HepG2 (cell line): ENCODE results near the gene TMC8. TPM values are rescaled to one million over a fixed set of nuclear protein-coding genes. Genes with fewer than 3 reads are reported as not detected.

Source experiments
- BCL3 ChIP-seq: sonication (generic); formaldehyde crosslinking; IDR thresholded peaks from 2 replicates; pipeline ENCODE4 v1.5.1; 2020; ENCODE audit warnings: mild to moderate bottlenecking, missing genetic modification reagents, moderate library complexity
- DRAP1 ChIP-seq: IDR thresholded peaks from 2 replicates; pipeline ENCODE4 v1.6.1; 2016; ENCODE audit warnings: missing genetic modification reagents, missing compliant biosample characterization
- ELF3 ChIP-seq: IDR thresholded peaks from 2 replicates; pipeline ENCODE4 v1.6.1; 2016; ENCODE audit warnings: missing genetic modification reagents, missing compliant biosample characterization
- JARID2 ChIP-seq: sonication (generic); formaldehyde crosslinking; IDR thresholded peaks from 2 replicates; pipeline ENCODE4 v1.8.1; 2023; ENCODE audit warnings: missing genetic modification reagents, inconsistent platforms; ENCODE audit not compliant: insufficient replicate concordance
- KLF13 ChIP-seq: sonication (generic); formaldehyde crosslinking; IDR thresholded peaks from 2 replicates; pipeline ENCODE4 v1.4.0; 2020; ENCODE audit warnings: mild to moderate bottlenecking, missing genetic modification reagents
- MBD4 ChIP-seq: IDR thresholded peaks from 2 replicates; pipeline ENCODE4 v1.6.1; 2012; ENCODE audit warnings: low read length, inconsistent platforms, borderline replicate concordance
- PATZ1 ChIP-seq: sonication (generic); formaldehyde crosslinking; IDR thresholded peaks from 2 replicates; pipeline ENCODE4 v1.4.0; 2020; ENCODE audit warnings: missing genetic modification reagents
- RXRA ChIP-seq: sonication (generic); formaldehyde crosslinking; IDR thresholded peaks from 2 replicates; pipeline ENCODE4 v1.5.1; 2020; ENCODE audit warnings: missing genetic modification reagents
- SMAD3 ChIP-seq: sonication (generic); formaldehyde crosslinking; IDR thresholded peaks from 2 replicates; pipeline ENCODE4 v1.4.0; 2020; ENCODE audit warnings: missing genetic modification reagents
- SMAD9 ChIP-seq: sonication (generic); formaldehyde crosslinking; IDR thresholded peaks from 2 replicates; pipeline ENCODE4 v1.5.1; 2020; ENCODE audit warnings: mild to moderate bottlenecking, missing genetic modification reagents
- TEAD3 ChIP-seq: optimal IDR thresholded peaks from 2 replicates; pipeline ENCODE3; 2016; ENCODE audit warnings: borderline replicate concordance
- TFAP4 ChIP-seq: sonication (generic); IDR thresholded peaks from 2 replicates; pipeline ENCODE4 v1.6.1; 2016; ENCODE audit warnings: low read depth, borderline replicate concordance
- ZBTB37 ChIP-seq: sonication (generic); formaldehyde crosslinking; IDR thresholded peaks from 2 replicates; pipeline ENCODE4 v1.4.0; 2020; ENCODE audit warnings: mild to moderate bottlenecking, missing genetic modification reagents
- ZMAT5 ChIP-seq: sonication (generic); formaldehyde crosslinking; IDR thresholded peaks from 2 replicates; pipeline ENCODE4 v1.5.0; 2020; ENCODE audit warnings: mild to moderate bottlenecking, low read depth, missing genetic modification reagents, borderline replicate concordance
- ZNF143 ChIP-seq: sonication (generic); formaldehyde crosslinking; IDR thresholded peaks from 2 replicates; pipeline ENCODE4 v1.4.0; 2020; ENCODE audit warnings: missing genetic modification reagents
- ZNF18 ChIP-seq: sonication (generic); formaldehyde crosslinking; IDR thresholded peaks from 2 replicates; pipeline ENCODE4 v1.8.0; 2022; ENCODE audit warnings: mild to moderate bottlenecking, missing genetic modification reagents; ENCODE audit not compliant: insufficient replicate concordance
- ZNF235 ChIP-seq: sonication (generic); formaldehyde crosslinking; IDR thresholded peaks from 2 replicates; pipeline ENCODE4 v1.8.1; 2023; ENCODE audit warnings: mild to moderate bottlenecking, missing genetic modification reagents, borderline replicate concordance
- ZNF329 ChIP-seq: sonication (generic); formaldehyde crosslinking; IDR thresholded peaks from 2 replicates; pipeline ENCODE4 v1.9.0; 2021; ENCODE audit warnings: low read depth, mild to moderate bottlenecking, missing genetic modification reagents
- ZNF335 ChIP-seq: sonication (generic); formaldehyde crosslinking; IDR thresholded peaks from 2 replicates; pipeline ENCODE4 v1.4.0; 2020; ENCODE audit warnings: missing genetic modification reagents
- ZNF720 ChIP-seq: sonication (generic); formaldehyde crosslinking; IDR thresholded peaks from 2 replicates; pipeline ENCODE4 v1.4.0; 2020; ENCODE audit warnings: missing genetic modification reagents
- polyA plus RNA-seq, 8 experiments: library from polyadenylated mRNA; depleted of rRNA in 3 of 8; stranded (reverse) in 7 of 8; unstranded in 1 of 8; fragments of >200 nt; fragmentation: Illumina TruSeq in 4 of 8; extraction: Trizol in 4 of 8; gene quantifications; 2 replicates each; pipeline versions ENCODE4 v1.2.1 to v1.2.3, GENCODE V29; 2011 to 2016; ENCODE audit warnings: low read depth in 4 of 8, missing spikeins in 1 of 8, mixed read lengths in 1 of 8; ENCODE audit not compliant: insufficient read depth in 1 of 8
- total RNA-seq, 5 experiments: library from RNA; depleted of rRNA; stranded (reverse); fragments of >200 nt; fragmentation: Illumina TruSeq; extraction: Trizol; gene quantifications; 2 replicates each; pipeline ENCODE4 v1.2.3, GENCODE V29; 2016; ENCODE audit warnings: low read depth in 1 of 5

TMC8 gene
- total and polyA plus RNA-seq, 2 of the 13 experiments (the other 11 are each of a cell fraction or from before 2014, with no cell fraction given): 0.53 to 7.8 TPM

- peak; percentile 69 for TF ChIP-seq ELF3 (CRISPR knock-in tag)
- TF ChIP-seq ZNF143 (CRISPR knock-in tag): no peak
- TF ChIP-seq BCL3: peak; percentile 88; the same call in 1 of the 2 replicates
- peak; percentile 54 for TF ChIP-seq ZNF235 (CRISPR knock-in tag)
- peak; percentile 82 for TF ChIP-seq PATZ1 (CRISPR knock-in tag)
- peak; percentile 66 for TF ChIP-seq TEAD3
- TF ChIP-seq SMAD9 (CRISPR knock-in tag): no peak
- TF ChIP-seq ZBTB37 (CRISPR knock-in tag): no peak
- no peak for TF ChIP-seq ZMAT5
- TF ChIP-seq ZNF720: no peak
- no peak for TF ChIP-seq KLF13 (CRISPR knock-in tag)
- TF ChIP-seq DRAP1 (CRISPR knock-in tag): peak; percentile 53; the same call in 1 of the 2 replicates
- no peak for TF ChIP-seq ZNF18 (CRISPR knock-in tag)
- peak; percentile 46 for TF ChIP-seq JARID2 (CRISPR knock-in tag)
- no peak for TF ChIP-seq MBD4
- TF ChIP-seq TFAP4: no peak
- no peak for TF ChIP-seq SMAD3
- peak; percentile 73; the same call in 1 of the 2 replicates for TF ChIP-seq ZNF329
- peak; percentile 71; the same call in 1 of the 2 replicates for TF ChIP-seq RXRA (CRISPR knock-in tag)
- TF ChIP-seq ZNF335 (CRISPR knock-in tag): no peak
These were observed 37.8 kb downstream of the TMC8 start, which contains the start of gene SYNGR2 (continued) for GRCh38 chr17:78168242-78168902.
